Lower lobe of right lung (tissue), 2 donors: ENCODE results near the gene PMF1. TPM values are rescaled to one million over a fixed set of nuclear protein-coding genes. Genes with fewer than 3 reads are reported as not detected.

Source experiments
- ATAC-seq, 2 donors: fragments of 200-7000 bp; cut with Tn5 transposase; one replicate each; pipeline ENCODE4 v1.9.1; 2020 to 2022; ENCODE audit warnings: mild to moderate bottlenecking in 2 of 2, moderate library complexity in 2 of 2
- DNase-seq: peaks from one replicate; pipeline ENCODE4 v3.0.0-alpha.2; 2020
- H3K27ac ChIP-seq: fragments of 200-600 bp; one replicate; pipeline ENCODE4 v1.8.0; 2022
- H3K27me3 ChIP-seq: fragments of 200-600 bp; one replicate; pipeline ENCODE4 v1.8.0; 2022; ENCODE audit warnings: low read depth
- H3K36me3 ChIP-seq: fragments of 200-600 bp; one replicate; pipeline ENCODE4 v1.8.0; 2022; ENCODE audit warnings: mild to moderate bottlenecking
- H3K4me1 ChIP-seq: fragments of 200-600 bp; one replicate; pipeline ENCODE4 v1.8.0; 2022
- H3K4me3 ChIP-seq: fragments of 200-600 bp; one replicate; pipeline ENCODE4 v1.8.0; 2022; ENCODE audit warnings: mild to moderate bottlenecking
- H3K9me3 ChIP-seq: fragments of 200-600 bp; one replicate; pipeline ENCODE4 v1.8.0; 2022
- intact Hi-C: fragments of 100-400 bp; cut with DNase I; formaldehyde crosslinking; loops from one replicate; pipeline ENCODE4 v1.11.0; 2022
- total RNA-seq: library from RNA; stranded (reverse); fragmentation: NEBNext Ultra II Directional; extraction: Animal tissue kit (Norgen Biotek cat#: 25700); gene quantifications from one replicate; pipeline ENCODE4 v1.2.1, GENCODE V29; 2021
- TF ChIP-seq, protein P1 (sequence below): fragments of 200-600 bp; IDR thresholded peaks from one replicate; pipeline ENCODE4 v1.8.0; 2022; ENCODE audit warnings: antibody characterized with exemption, mild to moderate bottlenecking
- donor health status: DM: no; HTN: yes; CAD: no; lungs with severe emphysema.

Gene PMF1
- total RNA-seq, 1 donor from 2014 or later, result 45.3 TPM

DNA sequence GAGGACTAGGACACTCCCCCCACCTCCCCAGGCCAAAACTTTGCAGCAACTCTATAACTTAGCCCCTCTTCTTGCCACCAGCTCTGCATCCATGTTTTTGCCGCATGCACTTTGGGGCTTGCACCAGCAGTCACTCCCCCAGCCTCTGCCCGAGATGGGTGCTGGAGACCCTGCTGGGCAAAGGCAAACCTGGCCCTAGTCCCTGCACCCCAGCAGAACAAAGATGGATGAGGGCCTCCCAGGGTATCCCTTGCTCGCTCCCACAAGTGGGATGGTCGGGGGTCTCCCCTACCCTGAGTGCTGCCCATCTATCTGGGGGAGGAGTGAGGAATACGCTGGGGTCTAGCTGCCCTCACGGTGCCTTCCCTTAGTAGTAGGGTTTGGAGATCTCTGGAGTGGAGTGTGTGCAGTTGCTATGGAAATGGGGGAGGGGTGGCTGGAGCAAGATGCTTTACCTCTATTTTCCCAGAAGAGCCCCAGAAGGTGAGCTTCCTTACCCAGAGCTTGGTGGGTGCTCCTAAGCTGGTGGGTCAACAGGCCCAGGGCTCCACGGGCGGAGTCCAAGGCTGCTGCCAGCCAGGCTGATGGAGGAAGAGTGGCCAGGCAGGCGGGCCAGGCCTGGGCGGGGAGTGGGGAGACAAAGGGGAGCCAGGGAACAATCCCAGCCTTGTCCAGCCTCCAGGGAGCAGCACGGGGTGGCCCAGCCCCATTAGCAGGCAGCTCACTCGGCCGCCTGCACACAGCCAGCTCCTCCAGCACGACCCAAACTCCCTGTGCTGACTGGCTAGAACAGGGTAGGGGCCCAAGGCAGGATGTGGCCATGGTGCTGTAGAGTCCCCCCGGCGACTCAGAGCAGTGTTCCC lies 34.9 kb downstream of the PMF1 start, which contains the start of gene PAQR6:
Gene PAQR6, minus strand, starts transcription at position 597 of the 863 bp plus-strand sequence. CDS start 1,325 bp downstream, outside the sequence.
- Histone ChIP-seq H3K4me1 (peaks cover 27% of the 10 kb centered on the region), H3K9me3 (no peaks in the 10 kb centered on the region), H3K36me3 (peaks cover 37% of the 10 kb centered on the region), H3K27me3 (peaks cover 11% of the 10 kb centered on the region), H3K4me3 (no peak within 1 kb of the TSS), H3K27ac (no peak within 1 kb of the TSS)
- peak; percentile 6 to 7 for ATAC-seq
- TF ChIP-seq, protein P1, sequence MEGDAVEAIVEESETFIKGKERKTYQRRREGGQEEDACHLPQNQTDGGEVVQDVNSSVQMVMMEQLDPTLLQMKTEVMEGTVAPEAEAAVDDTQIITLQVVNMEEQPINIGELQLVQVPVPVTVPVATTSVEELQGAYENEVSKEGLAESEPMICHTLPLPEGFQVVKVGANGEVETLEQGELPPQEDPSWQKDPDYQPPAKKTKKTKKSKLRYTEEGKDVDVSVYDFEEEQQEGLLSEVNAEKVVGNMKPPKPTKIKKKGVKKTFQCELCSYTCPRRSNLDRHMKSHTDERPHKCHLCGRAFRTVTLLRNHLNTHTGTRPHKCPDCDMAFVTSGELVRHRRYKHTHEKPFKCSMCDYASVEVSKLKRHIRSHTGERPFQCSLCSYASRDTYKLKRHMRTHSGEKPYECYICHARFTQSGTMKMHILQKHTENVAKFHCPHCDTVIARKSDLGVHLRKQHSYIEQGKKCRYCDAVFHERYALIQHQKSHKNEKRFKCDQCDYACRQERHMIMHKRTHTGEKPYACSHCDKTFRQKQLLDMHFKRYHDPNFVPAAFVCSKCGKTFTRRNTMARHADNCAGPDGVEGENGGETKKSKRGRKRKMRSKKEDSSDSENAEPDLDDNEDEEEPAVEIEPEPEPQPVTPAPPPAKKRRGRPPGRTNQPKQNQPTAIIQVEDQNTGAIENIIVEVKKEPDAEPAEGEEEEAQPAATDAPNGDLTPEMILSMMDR, result no peak
- intact Hi-C loops, result no loop called here
- no peak for DNase-seq

DNA sequence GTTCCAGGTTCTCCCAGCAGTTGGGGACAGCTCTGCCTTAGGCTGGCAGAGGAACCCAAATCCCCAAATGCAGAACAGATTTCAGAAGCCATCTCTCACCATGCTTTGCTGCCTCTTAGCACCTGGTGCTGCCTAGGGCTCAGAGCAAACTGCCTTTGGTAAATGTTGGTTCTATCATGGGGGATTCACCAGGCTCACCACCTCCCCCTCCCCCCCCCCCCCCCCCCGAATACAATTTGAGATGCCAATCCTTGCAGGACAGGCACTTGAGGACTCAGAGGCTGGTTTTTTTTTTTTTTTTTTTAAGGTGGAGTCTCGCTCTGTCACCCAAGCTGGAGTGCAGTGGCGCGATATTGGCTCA lies 35.5 kb downstream of the PMF1 start:
- no peak for ATAC-seq
- peaks cover 43% of the 10 kb centered on the region for H3K36me3 ChIP-seq
- H3K27ac ChIP-seq, result no peak overlapping the region

DNA sequence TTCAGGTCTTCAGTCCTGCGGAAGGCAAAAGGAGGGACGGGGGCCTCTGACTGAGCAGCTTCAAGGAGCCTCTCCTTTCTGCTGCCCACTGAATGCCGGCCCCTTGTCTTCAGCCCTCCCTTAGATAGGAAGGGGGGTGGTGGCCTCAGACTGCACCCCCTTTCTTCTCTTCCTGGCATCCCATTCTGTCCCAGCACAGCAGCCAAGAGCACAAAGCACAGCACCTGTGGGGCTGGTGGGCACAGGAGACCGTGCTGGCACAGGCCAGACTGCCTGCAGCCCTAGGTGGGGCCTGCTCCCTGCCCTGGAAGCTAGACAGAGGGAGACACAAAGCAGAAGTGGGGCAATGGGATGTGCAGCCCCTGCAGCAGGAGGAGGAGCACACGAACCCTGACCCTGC lies 36.8 kb downstream of the PMF1 start:
- DNase-seq (no peak), ATAC-seq (no peak)
- TF ChIP-seq, protein P1, result no peak
- intact Hi-C loops, result no loop called here
- Histone ChIP-seq H3K27ac (no peak overlapping the region), H3K9me3 (no peaks in the 10 kb centered on the region), H3K36me3 (peaks cover 56% of the 10 kb centered on the region), H3K4me3 (no peak overlapping the region), H3K27me3 (peaks cover 11% of the 10 kb centered on the region), H3K4me1 (peaks cover 27% of the 10 kb centered on the region)

More for the DNA sequence above, 35.5 kb downstream of the PMF1 start:
- no peak for DNase-seq
- H3K9me3 ChIP-seq, result no peaks in the 10 kb centered on the region
- no peak overlapping the region for H3K4me3 ChIP-seq
- peaks cover 11% of the 10 kb centered on the region for H3K27me3 ChIP-seq
- TF ChIP-seq, protein P1, result no peak
- intact Hi-C loops, result no loop called here
- H3K4me1 ChIP-seq, result peaks cover 27% of the 10 kb centered on the region

DNA sequence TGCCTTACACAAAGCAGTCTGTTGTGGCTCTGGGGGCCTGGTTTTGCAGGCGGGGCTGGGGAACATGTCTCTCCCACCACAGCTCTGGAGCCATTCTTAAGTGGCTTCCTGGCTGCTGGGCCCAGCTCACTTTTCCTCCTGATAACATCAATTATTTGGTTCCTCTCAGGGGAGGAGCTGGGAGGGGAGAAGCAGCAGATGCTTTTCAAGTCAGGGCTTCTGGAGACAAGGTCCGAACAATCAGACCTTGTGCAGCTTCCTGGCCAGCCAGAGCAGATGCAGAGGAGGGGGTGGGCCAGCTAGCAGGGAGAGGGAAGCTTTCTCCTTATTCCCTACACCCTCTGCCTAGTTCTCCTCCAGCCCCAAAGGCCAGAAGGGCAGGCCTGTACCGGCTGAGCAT lies 38.7 kb downstream of the PMF1 start:
- Histone ChIP-seq H3K9me3 (no peaks in the 10 kb centered on the region), H3K4me3 (no peak overlapping the region), H3K36me3 (peaks cover 75% of the 10 kb centered on the region), H3K27me3 (no peaks in the 10 kb centered on the region), H3K4me1 (peaks cover 13% of the 10 kb centered on the region), H3K27ac (peak overlapping the region; percentile 18)
- no peak for DNase-seq
- TF ChIP-seq, protein P1, result no peak
- intact Hi-C loops, result no loop called here
- no peak for ATAC-seq

DNA sequence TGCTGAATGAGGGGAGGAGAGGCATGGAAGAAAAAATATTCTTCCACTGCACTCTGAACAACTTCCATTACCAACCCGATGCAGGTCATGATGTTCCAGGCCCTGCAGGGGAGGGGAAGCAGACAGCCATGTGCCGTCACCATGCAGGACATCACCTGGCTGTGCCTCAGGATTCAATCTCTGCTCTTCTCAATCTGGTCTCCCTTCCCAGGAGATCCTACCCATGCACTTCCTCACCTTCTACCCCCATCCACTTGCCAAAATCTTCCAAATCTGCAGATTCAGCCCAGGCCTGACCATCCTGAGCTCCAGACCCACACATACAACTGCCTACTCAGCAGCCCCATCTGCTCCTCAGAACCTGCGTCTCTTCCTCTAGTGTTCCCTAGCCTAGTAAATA lies 40.8 kb downstream of the PMF1 start:
- Histone ChIP-seq H3K36me3 (peaks cover 96% of the 10 kb centered on the region), H3K9me3 (no peaks in the 10 kb centered on the region), H3K4me3 (no peak overlapping the region), H3K27me3 (no peaks in the 10 kb centered on the region), H3K4me1 (no peaks in the 10 kb centered on the region), H3K27ac (no peak overlapping the region)
- ATAC-seq, result no peak
- intact Hi-C loops, result no loop called here
- TF ChIP-seq, protein P1, result no peak
- no peak for DNase-seq
